ENCODE results near the gene PEX7. TPM values are rescaled to one million over a fixed set of nuclear protein-coding genes. Genes with fewer than 3 reads are reported as not detected.
A peak's percentile ranks its signal among the peaks of the same experiment; 100 is the strongest.

The PEX7 gene
- polyA plus RNA-seq, 3 donors, result 3.0 to 6.1 (median 3.9) TPM

DNA sequence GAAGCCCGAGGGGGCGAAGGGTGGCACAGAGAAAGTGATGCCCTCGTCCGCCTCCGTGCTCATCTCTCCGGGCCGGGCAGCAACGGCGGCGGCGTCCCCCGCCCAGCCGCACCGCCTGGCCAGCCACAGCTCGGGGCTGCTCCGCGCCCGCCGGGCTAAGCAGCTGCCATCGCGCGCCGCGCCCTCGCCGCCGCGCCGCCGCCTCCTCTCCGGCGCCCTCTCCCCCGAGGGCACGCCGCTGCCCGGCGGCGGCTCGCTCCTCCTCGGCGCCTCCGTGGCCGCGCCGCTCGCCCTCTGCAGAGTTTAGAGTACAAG, 30.3 kb upstream of the PEX7 start:
- peaks cover 0 to 2% (median under 1%) of the 10 kb centered on the region in 3 donors for H3K27me3 Mint-ChIP-seq (ENCODE audit: low read depth in 3 of 3)
- DNase-seq, result no peak
- H2AFZ ChIP-seq (ENCODE audit: insufficient read depth, low read depth, low read length, poor library complexity, severe bottlenecking), result peak overlapping the region; percentile 98
- peak overlapping the region; percentile 70 to 94 for H3K27ac ChIP-seq (ENCODE audit: low read depth in 1 of 2, low read length in 2 of 2)
- peaks cover 50% of the 10 kb centered on the region for H3K4me1 Mint-ChIP-seq
- peak overlapping the region in 6 of 7 donors; percentile 90 to 96 (median 95) for H3K27ac Mint-ChIP-seq
- peaks cover 56% of the 10 kb centered on the region for H3K79me2 ChIP-seq (ENCODE audit: insufficient read depth, low read length)
- H3K36me3 ChIP-seq (replicated peaks in 1 of 2; ENCODE audit: control insufficient read depth in 1 of 2, insufficient read depth in 2 of 2, low read length in 2 of 2), result no peaks in the 10 kb centered on the region
- H3K4me1 ChIP-seq (ENCODE audit: control insufficient read depth in 1 of 2, insufficient read depth in 2 of 2, low read length in 2 of 2), result peaks cover 43 to 51% of the 10 kb centered on the region in 2 donors
- peak overlapping the region; percentile 91 for H3K9ac ChIP-seq (ENCODE audit: insufficient read depth, low read length, poor library complexity, severe bottlenecking)
- no peaks in the 10 kb centered on the region for H3K27me3 ChIP-seq (ENCODE audit: control insufficient read depth in 2 of 2, insufficient read depth in 2 of 2, low read length in 2 of 2)
- H3K4me3 ChIP-seq (replicated peaks in 1 of 3; ENCODE audit: low read depth in 2 of 3, low read length in 3 of 3), result peak overlapping the region; percentile 41 to 97 (median 91)
- H3K4me2 ChIP-seq (replicated peaks; ENCODE audit: extremely low read depth, low read length, poor library complexity, severe bottlenecking), result peak overlapping the region; percentile 84
- H3K4me3 Mint-ChIP-seq, result peak overlapping the region; percentile 97 to 99
- peaks cover 38% of the 10 kb centered on the region for H4K20me1 ChIP-seq (ENCODE audit: insufficient read depth, low read length)
- peaks cover 0 to 5% of the 10 kb centered on the region in 2 donors for H3K36me3 Mint-ChIP-seq
- TF ChIP-seq, protein P1, sequence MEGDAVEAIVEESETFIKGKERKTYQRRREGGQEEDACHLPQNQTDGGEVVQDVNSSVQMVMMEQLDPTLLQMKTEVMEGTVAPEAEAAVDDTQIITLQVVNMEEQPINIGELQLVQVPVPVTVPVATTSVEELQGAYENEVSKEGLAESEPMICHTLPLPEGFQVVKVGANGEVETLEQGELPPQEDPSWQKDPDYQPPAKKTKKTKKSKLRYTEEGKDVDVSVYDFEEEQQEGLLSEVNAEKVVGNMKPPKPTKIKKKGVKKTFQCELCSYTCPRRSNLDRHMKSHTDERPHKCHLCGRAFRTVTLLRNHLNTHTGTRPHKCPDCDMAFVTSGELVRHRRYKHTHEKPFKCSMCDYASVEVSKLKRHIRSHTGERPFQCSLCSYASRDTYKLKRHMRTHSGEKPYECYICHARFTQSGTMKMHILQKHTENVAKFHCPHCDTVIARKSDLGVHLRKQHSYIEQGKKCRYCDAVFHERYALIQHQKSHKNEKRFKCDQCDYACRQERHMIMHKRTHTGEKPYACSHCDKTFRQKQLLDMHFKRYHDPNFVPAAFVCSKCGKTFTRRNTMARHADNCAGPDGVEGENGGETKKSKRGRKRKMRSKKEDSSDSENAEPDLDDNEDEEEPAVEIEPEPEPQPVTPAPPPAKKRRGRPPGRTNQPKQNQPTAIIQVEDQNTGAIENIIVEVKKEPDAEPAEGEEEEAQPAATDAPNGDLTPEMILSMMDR (IDR thresholded peaks at IDR 0.05), result no peak
- no peaks in the 10 kb centered on the region for H3K9me3 ChIP-seq (replicated peaks in 1 of 2; ENCODE audit: control insufficient read depth in 1 of 2, insufficient read depth in 1 of 2, low read length in 2 of 2)
- WGBS (ENCODE audit: insufficient coverage), result under 1% methylated on average over 44 of the region's 46 CpGs
- no peaks in the 10 kb centered on the region for H3K9me3 Mint-ChIP-seq
- intact Hi-C loops (cut with micrococcal nuclease), result loop anchor here (2.0 to 10.0 kb wide), 5 partner anchors 40 to 207 kb away; no protein-coding TSS in a partner anchor

DNA sequence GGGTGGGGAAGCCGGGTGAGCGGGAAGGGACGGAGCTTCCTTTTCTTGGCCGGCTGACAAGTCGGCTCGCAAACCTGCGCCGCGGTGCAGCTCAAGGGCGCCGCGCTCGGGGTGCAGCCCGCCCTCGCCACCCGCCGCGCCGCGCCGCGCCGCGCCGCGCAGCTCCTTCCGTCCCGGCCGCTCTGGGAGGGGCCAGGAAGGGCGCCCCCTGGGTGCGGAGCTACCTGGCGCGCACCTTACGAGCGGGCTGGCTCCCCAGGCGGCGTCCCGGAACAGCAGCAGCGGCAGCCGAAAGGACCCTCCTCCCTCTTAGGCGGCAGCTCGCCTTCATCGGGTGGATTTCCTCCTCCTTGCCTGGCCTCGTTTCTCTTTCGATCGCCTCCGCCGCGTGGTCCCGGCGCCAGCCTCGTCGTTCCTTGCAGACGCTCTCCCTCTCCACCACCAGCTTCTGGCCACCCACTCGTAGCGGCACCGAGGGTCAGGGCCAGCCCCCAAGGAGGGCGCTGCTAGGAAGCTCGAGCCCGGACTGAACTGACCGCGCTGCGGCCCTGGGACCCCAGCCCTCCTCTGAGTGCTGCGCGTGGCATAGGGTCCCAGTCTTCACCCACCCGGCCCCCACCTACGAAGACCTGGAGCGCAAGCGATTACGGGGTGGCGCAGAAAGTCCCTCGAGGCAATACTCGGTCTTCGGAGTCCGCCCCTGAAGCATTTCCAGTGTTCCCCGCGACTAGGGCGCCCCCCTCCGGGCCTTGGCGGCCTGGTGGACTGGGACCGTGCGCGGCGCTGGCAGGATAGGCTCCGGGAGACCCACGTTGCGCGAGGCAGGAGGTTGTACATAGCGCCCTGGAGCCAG, 29.8 kb upstream of the PEX7 start, which contains the start of gene MAP3K5:
Gene MAP3K5, minus strand, starts transcription at position 68 of the 853 bp plus-strand sequence. CDS start 320 bp downstream, outside the sequence.
- peak within 1 kb of the TSS; percentile 97 to 99 for H3K4me3 Mint-ChIP-seq
- Histone ChIP-seq H3K36me3 (replicated peaks in 1 of 2; ENCODE audit: control insufficient read depth in 1 of 2, insufficient read depth in 2 of 2, low read length in 2 of 2) (no peaks in the 10 kb centered on the region), H3K27me3 (ENCODE audit: control insufficient read depth in 2 of 2, insufficient read depth in 2 of 2, low read length in 2 of 2) (no peaks in the 10 kb centered on the region), H3K4me2 (replicated peaks; ENCODE audit: extremely low read depth, low read length, poor library complexity, severe bottlenecking) (peak within 1 kb of the TSS; percentile 84), H3K79me2 (ENCODE audit: insufficient read depth, low read length) (peaks cover 50% of the 10 kb centered on the region), H3K9me3 (replicated peaks in 1 of 2; ENCODE audit: control insufficient read depth in 1 of 2, insufficient read depth in 1 of 2, low read length in 2 of 2) (no peaks in the 10 kb centered on the region), H3K4me1 (ENCODE audit: control insufficient read depth in 1 of 2, insufficient read depth in 2 of 2, low read length in 2 of 2) (peaks cover 37 to 45% of the 10 kb centered on the region in 2 donors), H2AFZ (ENCODE audit: insufficient read depth, low read depth, low read length, poor library complexity, severe bottlenecking) (peak within 1 kb of the TSS; percentile 98), H4K20me1 (ENCODE audit: insufficient read depth, low read length) (peaks cover 32% of the 10 kb centered on the region), H3K27ac (ENCODE audit: low read depth in 1 of 2, low read length in 2 of 2) (peak within 1 kb of the TSS; percentile 94 to 98), H3K9ac (ENCODE audit: insufficient read depth, low read length, poor library complexity, severe bottlenecking) (peak within 1 kb of the TSS; percentile 91), H3K4me3 (replicated peaks in 1 of 3; ENCODE audit: low read depth in 2 of 3, low read length in 3 of 3) (peak within 1 kb of the TSS; percentile 41 to 97 (median 91))
- H3K4me1 Mint-ChIP-seq, result peaks cover 44% of the 10 kb centered on the region
- peak within 1 kb of the TSS; percentile 92 to 97 (median 96) for H3K27ac Mint-ChIP-seq
- under 1% methylated on average over 85 of the region's 89 CpGs for WGBS (ENCODE audit: insufficient coverage)
- peak; percentile 83 to 86 (median 85) for DNase-seq
- H3K27me3 Mint-ChIP-seq (ENCODE audit: low read depth in 3 of 3), result peaks cover 0 to 2% (median 0%) of the 10 kb centered on the region in 3 donors
- intact Hi-C loops (cut with micrococcal nuclease), result loop anchor here (2.0 to 10.0 kb wide), 5 partner anchors 40 to 208 kb away; no protein-coding TSS in a partner anchor
- no peaks in the 10 kb centered on the region for H3K9me3 Mint-ChIP-seq
- TF ChIP-seq, protein P1 (IDR thresholded peaks at IDR 0.05), result peak; percentile 87
- H3K36me3 Mint-ChIP-seq, result peaks cover 0 to 5% of the 10 kb centered on the region in 2 donors
